Measurements from ENCODE around the gene TMEM219.

Gene TMEM219

GRCh38 chr16:30004811-30005242 lies 42.9 kb downstream of the TMEM219 start (continued):
- TF ChIP-seq ZNF621 (tag by site-specific recombination; IDR thresholded peaks at IDR 0.05) (no peak), ZNF341 (tag by site-specific recombination; IDR thresholded peaks at IDR 0.05; ENCODE audit: low read depth) (peak; percentile 75), ZFP37 (tag by site-specific recombination; IDR thresholded peaks at IDR 0.05) (no peak), ZNF449 (tag by site-specific recombination; IDR thresholded peaks at IDR 0.05) (no peak), ZNF362 (tag by site-specific recombination; IDR thresholded peaks at IDR 0.05) (no peak), ZNF433 (tag by site-specific recombination; IDR thresholded peaks at IDR 0.05; ENCODE audit: low read depth) (no peak), ZNF423 (tag by site-specific recombination; IDR thresholded peaks at IDR 0.05) (no peak), PRDM10 (tag by site-specific recombination; IDR thresholded peaks at IDR 0.05) (no peak), ZBTB48 (tag by site-specific recombination; IDR thresholded peaks at IDR 0.05) (no peak), ZNF19 (tag by site-specific recombination; IDR thresholded peaks at IDR 0.05; ENCODE audit: low read depth) (no peak), GLIS2 (tag by site-specific recombination; IDR thresholded peaks at IDR 0.05) (peak; percentile 73), ZNF2 (tag by site-specific recombination; IDR thresholded peaks at IDR 0.05) (no peak), ZNF121 (tag by site-specific recombination; IDR thresholded peaks at IDR 0.05) (no peak), ZEB2 (tag by site-specific recombination; IDR thresholded peaks at IDR 0.05) (no peak), ZNF10 (tag by site-specific recombination; IDR thresholded peaks at IDR 0.05) (no peak), ZFP3 (tag by site-specific recombination; IDR thresholded peaks at IDR 0.05; ENCODE audit: low read depth) (no peak), ZSCAN4 (tag by site-specific recombination; IDR thresholded peaks at IDR 0.05) (no peak), ZNF354C (tag by site-specific recombination; IDR thresholded peaks at IDR 0.05; ENCODE audit: borderline replicate concordance, low read depth) (no peak), SP3 (tag by site-specific recombination; IDR thresholded peaks at IDR 0.05) (no peak), SP2 (tag by site-specific recombination; IDR thresholded peaks at IDR 0.05) (peak; percentile 17; the same call in 1 of the 2 replicates), ZNF350 (tag by site-specific recombination; IDR thresholded peaks at IDR 0.05) (no peak), KLF16 (tag by site-specific recombination; IDR thresholded peaks at IDR 0.05) (no peak), ZNF146 (tag by site-specific recombination; IDR thresholded peaks at IDR 0.05) (no peak), ZNF501 (tag by site-specific recombination; IDR thresholded peaks at IDR 0.05) (no peak), ELK4 (IDR thresholded peaks at IDR 0.05; ENCODE audit: borderline replicate concordance, low read depth, low read length) (no peak), KLF8 (tag by site-specific recombination; IDR thresholded peaks at IDR 0.05) (peak; percentile 18; the same call in 1 of the 2 replicates), ZNF175 (tag by site-specific recombination; IDR thresholded peaks at IDR 0.05) (no peak), ZBTB8A (tag by site-specific recombination; IDR thresholded peaks at IDR 0.05) (no peak), ZNF701 (tag by site-specific recombination; IDR thresholded peaks at IDR 0.05) (no peak), BCL6B (tag by site-specific recombination; IDR thresholded peaks at IDR 0.05) (no peak), ZNF513 (tag by site-specific recombination; IDR thresholded peaks at IDR 0.05) (no peak)

Data from HEK293 (cell line).